DMS53 treated with DMSO at 0.1 percent for 48 hours (cell line): Measurements from ENCODE around the gene SMIM21.

Experiments
- DNase-seq: peaks from one replicate; lab custom pipeline; 2025; ENCODE audit not compliant: unreplicated experiment; lab: John Stamatoyannopoulos, UW

Gene SMIM21

DNA sequence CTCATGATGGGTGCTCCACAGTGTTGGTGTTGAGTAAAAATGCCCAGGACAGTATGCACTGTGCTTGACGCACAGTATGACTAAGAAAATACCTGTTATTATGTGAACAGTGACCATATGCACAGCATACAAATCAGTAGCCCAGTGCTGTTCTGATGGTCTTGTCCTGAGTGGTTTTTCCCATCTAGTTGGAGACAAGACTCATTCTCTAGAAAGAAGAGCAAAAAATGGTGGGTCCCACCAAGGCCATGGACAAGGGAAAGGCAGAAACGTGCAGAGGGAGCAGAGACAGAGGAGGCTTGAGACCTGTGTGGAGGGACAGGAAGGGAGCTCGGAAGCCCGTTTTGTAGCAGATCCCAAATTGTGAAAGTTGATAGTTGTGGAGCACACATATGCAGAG, 987 bp upstream of the SMIM21 start:
- DNase-seq, result no peak

DNA sequence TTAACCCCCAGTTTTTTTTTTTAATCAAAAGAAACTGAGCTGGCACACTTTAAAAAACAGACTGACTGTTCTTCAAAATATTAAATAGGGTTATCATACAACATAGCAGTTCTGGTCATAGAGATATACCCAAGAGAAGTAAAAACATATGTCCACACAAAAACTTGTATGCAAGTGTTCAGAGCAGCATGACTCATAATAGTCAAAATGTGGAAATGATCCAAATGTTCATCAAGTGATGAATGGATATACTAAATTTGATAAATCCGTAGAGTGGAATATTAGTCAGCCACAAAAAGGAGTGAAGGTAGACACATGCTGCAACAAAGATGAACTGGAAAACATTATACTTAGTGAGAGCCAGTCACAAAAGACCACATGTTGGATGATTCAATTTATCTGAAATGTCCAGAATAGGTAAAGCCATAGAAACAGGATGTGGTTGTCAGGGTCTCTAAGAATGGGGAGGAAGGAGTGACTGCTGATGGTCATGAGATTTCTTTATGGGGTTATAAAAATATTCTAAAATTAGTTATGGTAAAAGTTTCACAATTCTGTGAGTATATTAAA, 5.1 kb downstream of the SMIM21 start:
- no peak for DNase-seq

- no peak for DNase-seq
Observed at GRCh38 chr18:75421656-75422055, 5.8 kb downstream of the SMIM21 start.

GRCh38 chr18:75418293-75419005, 9.1 kb downstream of the SMIM21 start:
- no peak for DNase-seq

DNA sequence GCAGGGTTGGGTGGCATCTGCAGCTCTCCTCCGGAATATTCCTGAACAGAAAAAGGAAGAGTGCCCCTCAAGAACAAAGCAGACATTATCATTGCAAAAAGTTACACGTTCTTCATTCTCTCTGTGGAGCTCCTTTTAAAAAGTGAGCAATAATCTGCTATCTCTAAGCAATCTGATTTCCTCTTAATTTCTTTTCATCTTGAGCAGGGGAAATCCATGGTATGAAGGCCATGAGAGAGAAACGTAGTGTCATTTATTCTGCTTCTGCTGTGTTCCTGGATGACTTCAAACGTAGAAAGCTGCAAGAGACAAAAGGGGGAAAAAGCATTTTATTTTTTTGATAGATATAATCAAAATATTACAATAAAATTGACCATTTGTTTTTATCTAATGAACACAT, 16.9 kb downstream of the SMIM21 start:
- DNase-seq, result no peak

GRCh38 chr18:75409806-75410205, 17.7 kb downstream of the SMIM21 start:
- no peak for DNase-seq

- DNase-seq, result peak; percentile 86
Observed at GRCh38 chr18:75408554-75409506, 18.7 kb downstream of the SMIM21 start.

- no peak for DNase-seq
Observed at GRCh38 chr18:75407468-75408437, 19.8 kb downstream of the SMIM21 start.

- DNase-seq, result no peak
Observed at GRCh38 chr18:75406491-75407445, 20.7 kb downstream of the SMIM21 start.

DNA sequence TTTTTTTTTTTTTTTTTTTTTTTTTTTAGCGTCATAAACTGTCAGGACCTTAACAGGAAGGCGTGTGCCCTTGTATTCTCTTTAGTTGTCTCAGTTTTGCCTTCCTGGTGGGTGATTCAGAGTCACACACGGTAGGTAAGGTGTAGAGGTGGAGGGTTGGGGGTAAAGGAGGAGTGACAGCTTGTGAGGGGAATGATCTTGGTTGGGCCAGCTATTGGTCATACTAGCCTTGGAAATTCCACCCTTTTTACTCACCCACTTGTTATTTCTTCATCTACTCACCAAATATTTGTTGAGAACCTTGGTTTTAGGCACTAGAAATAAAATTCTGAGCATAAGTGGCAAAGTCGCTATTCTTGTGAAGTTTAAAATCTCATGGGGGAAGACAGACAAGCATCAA, 22.2 kb downstream of the SMIM21 start:
- DNase-seq, result no peak

GRCh38 chr18:75400366-75400765, 27.1 kb downstream of the SMIM21 start:
- DNase-seq, result no peak

DNA sequence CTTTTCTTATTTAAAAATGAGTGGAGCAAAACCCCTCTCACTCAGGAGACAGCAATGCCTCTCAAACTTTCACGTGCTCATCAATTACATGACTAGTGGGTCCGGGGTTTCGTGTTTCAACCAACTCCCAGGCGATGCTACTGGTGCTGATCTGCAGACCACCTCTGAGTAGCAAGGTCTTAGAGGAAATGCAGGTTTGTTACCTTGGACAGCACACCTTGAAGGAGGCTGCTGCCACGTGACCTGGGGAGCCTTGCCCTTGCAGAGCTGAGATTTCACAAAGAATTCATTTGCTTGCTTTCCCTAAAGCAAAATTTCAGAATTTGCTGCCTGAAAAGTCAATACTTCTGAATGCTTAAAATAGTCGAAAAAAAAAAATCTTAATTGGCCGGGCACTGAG, 32.4 kb downstream of the SMIM21 start:
- no peak for DNase-seq

DNA sequence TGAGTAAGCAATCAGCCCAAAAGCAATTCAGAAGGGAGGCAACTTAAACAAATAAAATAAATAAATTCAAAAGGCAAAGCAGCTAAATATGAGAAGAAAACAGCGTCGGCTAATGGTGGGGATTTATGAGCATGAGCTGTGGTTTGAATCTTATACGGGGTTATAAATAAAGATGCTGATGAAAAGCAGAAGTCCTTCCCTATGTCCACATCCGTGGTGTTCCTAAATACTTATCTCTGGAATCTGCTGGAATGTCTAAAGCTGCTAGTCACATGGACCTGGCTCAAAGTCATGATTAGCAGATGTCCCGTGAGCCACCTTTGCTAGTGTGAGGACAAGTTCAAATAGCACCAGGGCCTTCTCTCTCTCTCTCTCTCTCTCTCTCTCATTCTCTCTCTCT, 33.8 kb downstream of the SMIM21 start:
- no peak for DNase-seq

GRCh38 chr18:75392226-75392578, 35.3 kb downstream of the SMIM21 start:
- no peak for DNase-seq

- no peak for DNase-seq
Observed at GRCh38 chr18:75391279-75392225, 36.0 kb downstream of the SMIM21 start.

GRCh38 chr18:75390854-75391253, 36.6 kb downstream of the SMIM21 start:
- no peak for DNase-seq

- DNase-seq, result no peak
Observed at GRCh38 chr18:75384144-75384543, 43.4 kb downstream of the SMIM21 start.
